ENCODE data around the gene PBX3.

PBX3 gene

GRCh38 chr9:125890826-125891225 is 143.7 kb downstream of the PBX3 start:
- H3K4me3 ChIP-seq (ENCODE audit: insufficient read depth, low read length, poor library complexity, severe bottlenecking) = no peak overlapping the region
- H3K4me2 ChIP-seq (ENCODE audit: low read depth, low read length, poor library complexity, severe bottlenecking) = no peak overlapping the region
- no peaks in the 10 kb centered on the region for H3K27me3 ChIP-seq (ENCODE audit: low read length)
- H3K9me2 ChIP-seq (replicated peaks; ENCODE audit: insufficient read depth, low read length) = no peaks in the 10 kb centered on the region
- H4K20me1 ChIP-seq (ENCODE audit: low read depth, low read length) = peaks cover 41% of the 10 kb centered on the region
- TF ChIP-seq, protein P1, sequence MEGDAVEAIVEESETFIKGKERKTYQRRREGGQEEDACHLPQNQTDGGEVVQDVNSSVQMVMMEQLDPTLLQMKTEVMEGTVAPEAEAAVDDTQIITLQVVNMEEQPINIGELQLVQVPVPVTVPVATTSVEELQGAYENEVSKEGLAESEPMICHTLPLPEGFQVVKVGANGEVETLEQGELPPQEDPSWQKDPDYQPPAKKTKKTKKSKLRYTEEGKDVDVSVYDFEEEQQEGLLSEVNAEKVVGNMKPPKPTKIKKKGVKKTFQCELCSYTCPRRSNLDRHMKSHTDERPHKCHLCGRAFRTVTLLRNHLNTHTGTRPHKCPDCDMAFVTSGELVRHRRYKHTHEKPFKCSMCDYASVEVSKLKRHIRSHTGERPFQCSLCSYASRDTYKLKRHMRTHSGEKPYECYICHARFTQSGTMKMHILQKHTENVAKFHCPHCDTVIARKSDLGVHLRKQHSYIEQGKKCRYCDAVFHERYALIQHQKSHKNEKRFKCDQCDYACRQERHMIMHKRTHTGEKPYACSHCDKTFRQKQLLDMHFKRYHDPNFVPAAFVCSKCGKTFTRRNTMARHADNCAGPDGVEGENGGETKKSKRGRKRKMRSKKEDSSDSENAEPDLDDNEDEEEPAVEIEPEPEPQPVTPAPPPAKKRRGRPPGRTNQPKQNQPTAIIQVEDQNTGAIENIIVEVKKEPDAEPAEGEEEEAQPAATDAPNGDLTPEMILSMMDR (IDR thresholded peaks at IDR 0.05; ENCODE audit: insufficient read depth, low read length, poor library complexity, severe bottlenecking) = no peak
- no peak for TF ChIP-seq EZH2phosphoT487 (conservative IDR thresholded peaks at IDR 0.05; ENCODE audit: low read length)
- H3K36me3 ChIP-seq (ENCODE audit: low read length) = no peaks in the 10 kb centered on the region
- H2AFZ ChIP-seq (ENCODE audit: low read depth, low read length, severe bottlenecking) = no peak overlapping the region
- H3F3A ChIP-seq (ENCODE audit: insufficient read depth) = no peaks in the 10 kb centered on the region
- H3K79me2 ChIP-seq (ENCODE audit: insufficient read depth, low read length) = no peaks in the 10 kb centered on the region
- no peak overlapping the region for H3K9ac ChIP-seq (ENCODE audit: low read length)
- no peak overlapping the region for H3K27ac ChIP-seq (ENCODE audit: low read depth, low read length)
- no peaks in the 10 kb centered on the region for H3K9me3 ChIP-seq (ENCODE audit: insufficient read depth, low read length)

- Histone ChIP-seq H3K9ac (ENCODE audit: low read length) (no peak overlapping the region), H3K4me3 (ENCODE audit: insufficient read depth, low read length, poor library complexity, severe bottlenecking) (no peak overlapping the region), H3K4me2 (ENCODE audit: low read depth, low read length, poor library complexity, severe bottlenecking) (no peak overlapping the region), H3K9me3 (ENCODE audit: insufficient read depth, low read length) (no peaks in the 10 kb centered on the region), H2AFZ (ENCODE audit: low read depth, low read length, severe bottlenecking) (no peak overlapping the region), H3K27ac (ENCODE audit: low read depth, low read length) (no peak overlapping the region), H3F3A (ENCODE audit: insufficient read depth) (no peaks in the 10 kb centered on the region), H3K27me3 (ENCODE audit: low read length) (no peaks in the 10 kb centered on the region), H3K79me2 (ENCODE audit: insufficient read depth, low read length) (no peaks in the 10 kb centered on the region), H3K36me3 (ENCODE audit: low read length) (no peaks in the 10 kb centered on the region), H4K20me1 (ENCODE audit: low read depth, low read length) (peaks cover 24% of the 10 kb centered on the region), H3K9me2 (replicated peaks; ENCODE audit: insufficient read depth, low read length) (no peaks in the 10 kb centered on the region)
- TF ChIP-seq, protein P1 (IDR thresholded peaks at IDR 0.05; ENCODE audit: insufficient read depth, low read length, poor library complexity, severe bottlenecking) = no peak
- no peak for TF ChIP-seq EZH2phosphoT487 (conservative IDR thresholded peaks at IDR 0.05; ENCODE audit: low read length)
These were observed 146.1 kb downstream of the PBX3 start for GRCh38 chr9:125893277-125893676.

GRCh38 chr9:125894566-125894965 is 147.4 kb downstream of the PBX3 start:
- Histone ChIP-seq H3K27ac (ENCODE audit: low read depth, low read length) (no peak overlapping the region), H3K9ac (ENCODE audit: low read length) (no peak overlapping the region), H3K36me3 (ENCODE audit: low read length) (no peaks in the 10 kb centered on the region), H4K20me1 (ENCODE audit: low read depth, low read length) (peaks cover 20% of the 10 kb centered on the region; the same call in 1 of the 2 replicates), H3K27me3 (ENCODE audit: low read length) (no peaks in the 10 kb centered on the region), H2AFZ (ENCODE audit: low read depth, low read length, severe bottlenecking) (no peak overlapping the region), H3K4me3 (ENCODE audit: insufficient read depth, low read length, poor library complexity, severe bottlenecking) (no peak overlapping the region), H3K9me3 (ENCODE audit: insufficient read depth, low read length) (no peaks in the 10 kb centered on the region), H3K4me2 (ENCODE audit: low read depth, low read length, poor library complexity, severe bottlenecking) (no peak overlapping the region), H3K79me2 (ENCODE audit: insufficient read depth, low read length) (no peaks in the 10 kb centered on the region), H3K9me2 (replicated peaks; ENCODE audit: insufficient read depth, low read length) (no peaks in the 10 kb centered on the region), H3F3A (ENCODE audit: insufficient read depth) (no peaks in the 10 kb centered on the region)
- no peak for TF ChIP-seq EZH2phosphoT487 (conservative IDR thresholded peaks at IDR 0.05; ENCODE audit: low read length)
- TF ChIP-seq, protein P1 (IDR thresholded peaks at IDR 0.05; ENCODE audit: insufficient read depth, low read length, poor library complexity, severe bottlenecking) = no peak
